HEK293 (cell line): ENCODE measurements around the gene GRM5.

Experiments
- CTCF ChIA-PET: fragments of 350-600 bp; formaldehyde crosslinking; extraction: SDS; loops from one replicate; lab custom pipeline; 2021; ENCODE audit warnings: antibody characterized with exemption; lab: Yijun Ruan, JAX
- POLR2A ChIA-PET: fragments of 300-600 bp; formaldehyde crosslinking; extraction: SDS; loops from one replicate; lab custom pipeline; 2020; ENCODE audit warnings: antibody characterized with exemption, inconsistent platforms; lab: Yijun Ruan, JAX
- H3K27ac ChIP-seq: fragments of 200-500 bp; sonication (Bioruptor generic); 2 replicates; pipeline ENCODE4 v1.5.1; 2014; ENCODE audit warnings: low read depth, low read length, control low read depth, inconsistent platforms; ENCODE audit errors: extremely low read depth
- H3K36me3 ChIP-seq, 2 experiments: fragments of 200-500 bp in 1 of 2; sonication (Bioruptor generic) in 1 of 2; 1 replicate in 1 of 2; 2 replicates in 1 of 2; pipeline ENCODE4 v1.5.1; 2014 to 2017; ENCODE audit warnings: inconsistent platforms in 2 of 2, low read length in 2 of 2; ENCODE audit not compliant: control insufficient read depth in 2 of 2, insufficient read depth in 1 of 2
- H3K4me1 ChIP-seq: fragments of 200-500 bp; sonication (Bioruptor generic); 2 replicates; pipeline ENCODE4 v1.5.1; 2014; ENCODE audit warnings: mild to moderate bottlenecking, low read length, inconsistent platforms; ENCODE audit not compliant: control insufficient read depth, insufficient read depth
- H3K4me3 ChIP-seq: 2 replicates; pipeline ENCODE4 v1.5.1; 2011; ENCODE audit warnings: low read depth, mild to moderate bottlenecking, control low read depth, low read length, moderate library complexity
- H3K9me3 ChIP-seq: fragments of 200-500 bp; sonication (Bioruptor generic); 2 replicates; pipeline ENCODE4 v1.5.1; 2014; ENCODE audit warnings: low read depth, low read length, inconsistent platforms; ENCODE audit not compliant: control insufficient read depth, insufficient read depth
- BCL11B ChIP-seq: fragments of 450-650 bp; formaldehyde crosslinking; IDR thresholded peaks from 2 replicates; pipeline ENCODE4 v1.5.1; 2016; ENCODE audit warnings: low read depth, missing biosample characterization, missing genetic modification characterization
- GFI1B ChIP-seq: fragments of 450-650 bp; formaldehyde crosslinking; IDR thresholded peaks from 2 replicates; pipeline ENCODE4 v1.5.1; 2016; ENCODE audit warnings: missing biosample characterization, missing genetic modification characterization
- MEIS1 ChIP-seq: sonication (generic); formaldehyde crosslinking; IDR thresholded peaks from 2 replicates; pipeline ENCODE4 v1.8.1; 2022; ENCODE audit warnings: missing genetic modification reagents, mild to moderate bottlenecking, borderline replicate concordance
- OSR2 ChIP-seq: fragments of 450-650 bp; formaldehyde crosslinking; IDR thresholded peaks from 2 replicates; pipeline ENCODE4 v1.5.1; 2016; ENCODE audit warnings: missing biosample characterization, missing genetic modification characterization
- REST ChIP-seq: fragments of 450-650 bp; formaldehyde crosslinking; IDR thresholded peaks from 2 replicates; pipeline ENCODE4 v1.5.1; 2016; ENCODE audit warnings: missing biosample characterization, missing genetic modification characterization
- SETDB1 ChIP-seq: IDR thresholded peaks from one replicate; pipeline ENCODE4 v1.6.1; 2017; ENCODE audit warnings: mild to moderate bottlenecking, low read length, moderate library complexity, mixed read lengths; ENCODE audit not compliant: insufficient read length
- ZBTB1 ChIP-seq: fragments of 450-650 bp; formaldehyde crosslinking; IDR thresholded peaks from 2 replicates; pipeline ENCODE4 v1.5.1; 2016; ENCODE audit warnings: missing biosample characterization, missing genetic modification characterization
- ZFP41 ChIP-seq: fragments of 450-650 bp; formaldehyde crosslinking; IDR thresholded peaks from 2 replicates; pipeline ENCODE4 v1.5.1; 2016; ENCODE audit warnings: missing biosample characterization, missing genetic modification characterization, borderline replicate concordance
- ZNF221 ChIP-seq: fragments of 450-650 bp; formaldehyde crosslinking; IDR thresholded peaks from 2 replicates; pipeline ENCODE4 v1.5.1; 2017; ENCODE audit warnings: missing biosample characterization, missing genetic modification characterization, borderline replicate concordance
- ZNF24 ChIP-seq: fragments of 450-650 bp; formaldehyde crosslinking; IDR thresholded peaks from 2 replicates; pipeline ENCODE4 v1.5.1; 2016; ENCODE audit warnings: missing biosample characterization, missing genetic modification characterization
- ZNF311 ChIP-seq: fragments of 450-650 bp; formaldehyde crosslinking; IDR thresholded peaks from 2 replicates; pipeline ENCODE4 v1.5.1; 2017; ENCODE audit warnings: missing biosample characterization, missing genetic modification characterization, borderline replicate concordance
- ZNF341 ChIP-seq: fragments of 450-650 bp; formaldehyde crosslinking; IDR thresholded peaks from 2 replicates; pipeline ENCODE4; 2016; ENCODE audit warnings: low read depth, missing biosample characterization, missing genetic modification characterization
- ZNF426 ChIP-seq: fragments of 450-650 bp; formaldehyde crosslinking; IDR thresholded peaks from 2 replicates; pipeline ENCODE4 v1.5.1; 2017; ENCODE audit warnings: missing biosample characterization, missing genetic modification characterization, mild to moderate bottlenecking, inconsistent platforms, moderate library complexity
- ZNF449 ChIP-seq: fragments of 450-650 bp; formaldehyde crosslinking; IDR thresholded peaks from 2 replicates; pipeline ENCODE4 v1.5.1; 2017; ENCODE audit warnings: missing biosample characterization, mild to moderate bottlenecking, missing genetic modification characterization, moderate library complexity
- ZNF510 ChIP-seq: fragments of 450-650 bp; formaldehyde crosslinking; IDR thresholded peaks from 2 replicates; pipeline ENCODE4 v1.5.1; 2018; ENCODE audit warnings: mild to moderate bottlenecking, missing genetic modification characterization, missing biosample characterization; ENCODE audit not compliant: insufficient replicate concordance
- ZNF558 ChIP-seq: fragments of 450-650 bp; formaldehyde crosslinking; IDR thresholded peaks from 2 replicates; pipeline ENCODE4 v1.5.1; 2016; ENCODE audit warnings: missing biosample characterization, missing genetic modification characterization
- ZNF560 ChIP-seq: fragments of 450-650 bp; formaldehyde crosslinking; IDR thresholded peaks from 2 replicates; pipeline ENCODE4 v1.5.1; 2017; ENCODE audit warnings: missing biosample characterization, missing genetic modification characterization, borderline replicate concordance
- ZNF561 ChIP-seq: fragments of 450-650 bp; IDR thresholded peaks from 2 replicates; pipeline ENCODE4 v1.5.1; 2018; ENCODE audit warnings: missing biosample characterization, missing genetic modification characterization, borderline replicate concordance
- ZNF585B ChIP-seq: fragments of 450-650 bp; formaldehyde crosslinking; IDR thresholded peaks from 2 replicates; pipeline ENCODE4 v1.5.1; 2016; ENCODE audit warnings: missing biosample characterization, missing genetic modification characterization
- ZNF629 ChIP-seq: fragments of 450-650 bp; formaldehyde crosslinking; IDR thresholded peaks from 2 replicates; pipeline ENCODE4 v1.5.1; 2017; ENCODE audit warnings: missing biosample characterization, missing genetic modification characterization
- TF ChIP-seq, protein P1 (sequence below): fragments of 450-650 bp; formaldehyde crosslinking; IDR thresholded peaks from 2 replicates; pipeline ENCODE4 v1.5.1; 2016; ENCODE audit warnings: missing biosample characterization, missing genetic modification characterization
- TF ChIP-seq, protein P2 (sequence below): sonication (generic); formaldehyde crosslinking; IDR thresholded peaks from 2 replicates; pipeline ENCODE4 v1.8.1; 2022; ENCODE audit warnings: mild to moderate bottlenecking, moderate library complexity, missing genetic modification reagents

The GRM5 gene

GRCh38 chr11:88739524-88739923, 326.3 kb downstream of the GRM5 start:
- POLR2A ChIA-PET, result no interaction called here

DNA sequence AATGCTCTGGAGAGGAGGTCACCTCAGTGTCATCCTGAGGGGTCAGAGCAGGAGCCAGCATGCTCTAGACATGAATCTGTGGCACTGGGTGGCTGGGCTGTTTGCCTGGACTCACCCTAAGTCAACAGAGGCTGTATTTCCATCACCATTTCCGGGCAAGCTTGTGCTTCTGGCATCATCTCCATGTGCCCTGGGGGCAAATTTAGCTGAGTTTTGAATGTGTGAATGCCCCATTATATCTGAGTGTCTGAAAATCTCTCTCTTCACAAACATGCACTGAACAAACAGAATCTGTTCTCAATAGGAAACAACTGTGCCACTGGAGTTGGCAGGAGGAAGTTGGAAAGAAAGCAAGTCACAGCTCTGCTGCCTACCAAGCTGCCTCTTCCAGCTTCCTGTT, 356.2 kb downstream of the GRM5 start:
- no peaks in the 10 kb centered on the region for H3K36me3 ChIP-seq
- TF ChIP-seq ZNF426 (no peak), ZNF341 (tag by site-specific recombination) (no peak)
- ChIA-PET POLR2A (no interaction called here), CTCF (no interaction called here)
- no peak overlapping the region for H3K4me3 ChIP-seq
- H3K9me3 ChIP-seq, result no peaks in the 10 kb centered on the region
- H3K4me1 ChIP-seq, result no peaks in the 10 kb centered on the region
- no peak overlapping the region for H3K27ac ChIP-seq

More at GRCh38 chr11:88739524-88739923, 326.3 kb downstream of the GRM5 start:
- Histone ChIP-seq H3K4me3 (no peak overlapping the region), H3K4me1 (no peaks in the 10 kb centered on the region)
- TF ChIP-seq ZNF585B (tag by site-specific recombination) (no peak), MEIS1 (no peak), ZNF311 (tag by site-specific recombination) (no peak), ZFP41 (tag by site-specific recombination) (no peak), ZNF510 (tag by site-specific recombination) (no peak)
- TF ChIP-seq, all 188 proteins: peak for 0
- Histone ChIP-seq H3K9me3 (no peaks in the 10 kb centered on the region), H3K27ac (no peak overlapping the region), H3K36me3 (no peaks in the 10 kb centered on the region)
- CTCF ChIA-PET, result no interaction called here

GRCh38 chr11:88704485-88704884, 361.3 kb downstream of the GRM5 start:
- ChIA-PET CTCF (no interaction called here), POLR2A (no interaction called here)
- Histone ChIP-seq H3K9me3 (no peaks in the 10 kb centered on the region), H3K27ac (no peak overlapping the region), H3K36me3 (no peaks in the 10 kb centered on the region), H3K4me3 (no peak overlapping the region), H3K4me1 (no peaks in the 10 kb centered on the region)
- TF ChIP-seq ZNF24 (tag by site-specific recombination), result no peak
- no peak for TF ChIP-seq ZNF561 (tag by site-specific recombination)
- TF ChIP-seq ZNF558 (tag by site-specific recombination), result no peak
- TF ChIP-seq SETDB1, result no peak
- no peak for TF ChIP-seq ZNF221 (tag by site-specific recombination)
- peak; percentile 86 for TF ChIP-seq REST
- no peak for TF ChIP-seq ZNF629 (tag by site-specific recombination)

GRCh38 chr11:88701816-88702215, 364.0 kb downstream of the GRM5 start:
- POLR2A ChIA-PET, result no interaction called here
- no peak overlapping the region for H3K4me3 ChIP-seq
- no peaks in the 10 kb centered on the region for H3K9me3 ChIP-seq
- H3K36me3 ChIP-seq, result no peaks in the 10 kb centered on the region
- no peak overlapping the region for H3K27ac ChIP-seq
- no peaks in the 10 kb centered on the region for H3K4me1 ChIP-seq
- CTCF ChIA-PET, result no interaction called here
- TF ChIP-seq ZNF449 (tag by site-specific recombination) (no peak), ZNF561 (tag by site-specific recombination) (no peak), OSR2 (tag by site-specific recombination) (no peak), BCL11B (tag by site-specific recombination) (no peak), GFI1B (tag by site-specific recombination) (no peak), ZNF560 (tag by site-specific recombination) (no peak), ZBTB1 (tag by site-specific recombination) (no peak)
- TF ChIP-seq, protein P1, sequence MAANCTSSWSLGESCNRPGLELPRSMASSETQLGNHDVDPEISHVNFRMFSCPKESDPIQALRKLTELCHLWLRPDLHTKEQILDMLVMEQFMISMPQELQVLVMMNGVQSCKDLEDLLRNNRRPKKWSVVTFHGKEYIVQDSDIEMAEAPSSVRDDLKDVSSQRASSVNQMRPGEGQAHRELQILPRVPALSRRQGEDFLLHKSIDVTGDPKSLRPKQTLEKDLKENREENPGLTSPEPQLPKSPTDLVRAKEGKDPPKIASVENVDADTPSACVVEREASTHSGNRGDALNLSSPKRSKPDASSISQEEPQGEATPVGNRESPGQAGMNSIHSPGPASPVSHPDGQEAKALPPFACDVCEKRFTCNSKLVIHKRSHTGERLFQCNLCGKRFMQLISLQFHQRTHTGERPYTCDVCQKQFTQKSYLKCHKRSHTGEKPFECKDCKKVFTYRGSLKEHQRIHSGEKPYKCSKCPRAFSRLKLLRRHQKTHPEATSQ (tag by site-specific recombination), result no peak
- TF ChIP-seq, protein P2, sequence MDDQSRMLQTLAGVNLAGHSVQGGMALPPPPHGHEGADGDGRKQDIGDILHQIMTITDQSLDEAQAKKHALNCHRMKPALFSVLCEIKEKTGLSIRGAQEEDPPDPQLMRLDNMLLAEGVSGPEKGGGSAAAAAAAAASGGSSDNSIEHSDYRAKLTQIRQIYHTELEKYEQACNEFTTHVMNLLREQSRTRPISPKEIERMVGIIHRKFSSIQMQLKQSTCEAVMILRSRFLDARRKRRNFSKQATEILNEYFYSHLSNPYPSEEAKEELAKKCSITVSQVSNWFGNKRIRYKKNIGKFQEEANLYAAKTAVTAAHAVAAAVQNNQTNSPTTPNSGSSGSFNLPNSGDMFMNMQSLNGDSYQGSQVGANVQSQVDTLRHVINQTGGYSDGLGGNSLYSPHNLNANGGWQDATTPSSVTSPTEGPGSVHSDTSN (CRISPR knock-in tag), result no peak
